ENCODE results near the gene SPATC1L.

Gene SPATC1L

DNA sequence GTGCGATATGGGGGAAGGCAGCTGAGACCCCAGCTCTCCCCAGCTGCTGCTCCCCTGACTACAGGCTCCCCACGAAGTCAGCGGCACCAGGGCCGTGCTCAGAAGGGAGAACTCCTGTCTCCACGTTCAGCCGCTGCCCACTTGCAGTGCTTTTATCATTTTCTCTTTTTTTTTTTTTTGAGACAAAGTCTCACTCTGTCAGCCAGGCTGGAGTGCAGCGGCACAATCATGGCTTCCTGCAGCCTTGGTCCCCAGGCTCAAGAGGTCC is 27.9 kb downstream of the SPATC1L start:
- H3K27me3 ChIP-seq (ENCODE audit: low read depth, low read length), result no peaks in the 10 kb centered on the region
- no peak overlapping the region for H3K27ac ChIP-seq (ENCODE audit: low read length)
- H3K4me1 ChIP-seq (ENCODE audit: control insufficient read depth in 1 of 2, insufficient read depth in 2 of 2, low read length in 2 of 2), result peaks cover 0 to 6% of the 10 kb centered on the region in 2 donors
- H3K9me3 ChIP-seq (ENCODE audit: control insufficient read depth in 1 of 2, low read length in 2 of 2), result no peaks in the 10 kb centered on the region
- no peak overlapping the region for H3K4me3 ChIP-seq (ENCODE audit: low read depth in 1 of 2, low read length in 2 of 2)
- H3K36me3 ChIP-seq (ENCODE audit: control insufficient read depth in 1 of 2, insufficient read depth in 2 of 2, low read length in 2 of 2), result no peaks in the 10 kb centered on the region

- Histone ChIP-seq H3K4me1 (ENCODE audit: control insufficient read depth in 1 of 2, insufficient read depth in 2 of 2, low read length in 2 of 2) (peaks cover 0 to 6% of the 10 kb centered on the region in 2 donors), H3K4me3 (ENCODE audit: low read depth in 1 of 2, low read length in 2 of 2) (no peak within 1 kb of the TSS), H3K27ac (ENCODE audit: low read length) (no peak within 1 kb of the TSS), H3K9me3 (ENCODE audit: control insufficient read depth in 1 of 2, low read length in 2 of 2) (no peaks in the 10 kb centered on the region), H3K27me3 (ENCODE audit: low read depth, low read length) (no peaks in the 10 kb centered on the region), H3K36me3 (ENCODE audit: control insufficient read depth in 1 of 2, insufficient read depth in 2 of 2, low read length in 2 of 2) (no peaks in the 10 kb centered on the region)
Measured at GRCh38 chr21:46155514-46156377, 28.5 kb downstream of the SPATC1L start, which contains the start of gene FTCD. TSS of gene FTCD (minus strand) at chr21:46155579. CDS start at chr21:46155523, 56 bp downstream.

DNA sequence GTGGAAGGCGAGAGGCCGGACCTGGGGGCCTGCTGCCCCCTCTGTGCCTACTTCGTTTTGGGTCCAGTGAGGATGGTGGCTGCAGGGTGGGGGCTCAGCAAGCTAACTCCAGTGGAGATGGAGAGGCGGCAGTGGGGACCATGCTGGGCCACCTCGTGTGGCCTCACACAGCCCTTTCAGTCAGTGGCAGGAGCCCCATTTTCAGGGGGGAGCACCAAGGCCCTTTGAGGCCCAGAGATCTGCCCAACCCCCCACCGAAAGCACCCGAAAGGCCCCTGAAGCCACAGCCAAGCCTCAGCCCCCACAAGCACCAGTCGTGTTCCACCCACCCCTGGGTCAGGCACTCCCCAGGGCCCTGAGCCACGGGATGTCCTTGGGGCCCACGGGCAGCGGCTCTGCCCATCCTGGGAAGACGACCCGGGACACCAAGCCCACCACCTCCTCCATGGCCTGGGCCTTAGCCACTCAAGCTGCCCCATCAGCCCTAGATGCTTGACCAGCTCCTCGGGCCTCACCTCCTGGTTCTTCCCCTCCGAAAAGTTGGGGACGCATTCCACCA is 29.2 kb downstream of the SPATC1L start:
- no peaks in the 10 kb centered on the region for H3K36me3 ChIP-seq (ENCODE audit: control insufficient read depth in 1 of 2, insufficient read depth in 2 of 2, low read length in 2 of 2)
- H3K9me3 ChIP-seq (ENCODE audit: control insufficient read depth in 1 of 2, low read length in 2 of 2), result no peaks in the 10 kb centered on the region
- peaks cover 0 to 6% of the 10 kb centered on the region in 2 donors for H3K4me1 ChIP-seq (ENCODE audit: control insufficient read depth in 1 of 2, insufficient read depth in 2 of 2, low read length in 2 of 2)
- H3K27ac ChIP-seq (ENCODE audit: low read length), result no peak overlapping the region
- H3K4me3 ChIP-seq (ENCODE audit: low read depth in 1 of 2, low read length in 2 of 2), result no peak overlapping the region
- H3K27me3 ChIP-seq (ENCODE audit: low read depth, low read length), result no peaks in the 10 kb centered on the region

- H3K27ac ChIP-seq (ENCODE audit: low read length), result no peak overlapping the region
- no peaks in the 10 kb centered on the region for H3K9me3 ChIP-seq (ENCODE audit: control insufficient read depth in 1 of 2, low read length in 2 of 2)
- peaks cover 0 to 6% of the 10 kb centered on the region in 2 donors for H3K4me1 ChIP-seq (ENCODE audit: control insufficient read depth in 1 of 2, insufficient read depth in 2 of 2, low read length in 2 of 2)
- no peaks in the 10 kb centered on the region for H3K27me3 ChIP-seq (ENCODE audit: low read depth, low read length)
- no peak overlapping the region for H3K4me3 ChIP-seq (ENCODE audit: low read depth in 1 of 2, low read length in 2 of 2)
- no peaks in the 10 kb centered on the region for H3K36me3 ChIP-seq (ENCODE audit: control insufficient read depth in 1 of 2, insufficient read depth in 2 of 2, low read length in 2 of 2)
Measured at GRCh38 chr21:46154155-46154954, 29.9 kb downstream of the SPATC1L start.

DNA sequence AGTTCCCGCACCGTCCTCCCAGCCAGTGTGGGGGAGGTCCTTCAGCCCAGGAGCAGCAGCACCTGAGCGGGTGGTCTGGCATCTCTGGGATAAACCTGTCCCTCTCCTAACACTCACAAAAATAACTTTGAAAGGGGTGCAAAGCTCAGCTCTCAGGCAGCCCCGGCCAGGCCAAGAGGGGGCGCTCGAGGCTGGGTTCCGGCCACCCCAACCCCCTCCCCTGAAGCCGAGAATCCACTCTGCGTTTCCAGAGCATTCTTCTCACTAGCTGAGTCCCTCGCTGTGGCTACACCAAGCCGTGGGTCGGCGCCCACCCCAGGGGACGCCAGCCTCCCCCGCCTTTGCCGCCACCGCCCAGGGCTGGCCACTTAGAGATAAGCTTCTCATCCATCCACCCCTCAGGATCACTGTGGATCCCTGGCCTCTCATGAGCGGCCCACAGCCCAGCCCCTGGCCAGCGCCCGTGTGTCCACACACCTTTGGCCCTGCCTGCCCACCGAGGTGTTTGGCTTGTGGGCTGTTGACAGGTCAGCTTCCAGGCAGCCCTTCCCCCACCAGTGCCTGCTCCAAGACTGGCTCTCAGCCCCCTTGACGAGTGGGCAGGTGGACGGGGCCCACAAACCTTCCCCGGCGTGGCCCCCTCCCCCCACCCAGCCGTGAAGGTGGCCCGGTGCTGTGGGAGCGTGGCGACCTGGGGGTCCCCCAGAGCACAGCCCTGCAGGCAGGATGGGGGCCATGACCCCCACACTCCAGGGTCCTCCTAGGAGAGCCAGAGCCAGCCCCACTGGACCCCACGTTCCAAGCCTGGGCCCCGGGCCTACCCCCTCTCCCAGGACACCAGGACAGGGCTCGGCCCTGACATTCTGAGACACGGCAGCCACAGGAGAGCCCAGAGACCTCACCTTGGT is 30.8 kb downstream of the SPATC1L start:
- Histone ChIP-seq H3K4me3 (ENCODE audit: low read depth in 1 of 2, low read length in 2 of 2) (no peak overlapping the region), H3K4me1 (ENCODE audit: control insufficient read depth in 1 of 2, insufficient read depth in 2 of 2, low read length in 2 of 2) (peaks cover 0 to 6% of the 10 kb centered on the region in 2 donors), H3K27ac (ENCODE audit: low read length) (no peak overlapping the region)

GRCh38 chr21:46152927-46153246 is 31.4 kb downstream of the SPATC1L start:
- Histone ChIP-seq H3K9me3 (ENCODE audit: control insufficient read depth in 1 of 2, low read length in 2 of 2) (no peaks in the 10 kb centered on the region), H3K36me3 (ENCODE audit: control insufficient read depth in 1 of 2, insufficient read depth in 2 of 2, low read length in 2 of 2) (no peaks in the 10 kb centered on the region), H3K27ac (ENCODE audit: low read length) (no peak overlapping the region), H3K4me1 (ENCODE audit: control insufficient read depth in 1 of 2, insufficient read depth in 2 of 2, low read length in 2 of 2) (peaks cover 0 to 6% of the 10 kb centered on the region in 2 donors), H3K27me3 (ENCODE audit: low read depth, low read length) (no peaks in the 10 kb centered on the region), H3K4me3 (ENCODE audit: low read depth in 1 of 2, low read length in 2 of 2) (no peak overlapping the region)

More for the DNA sequence above, 30.8 kb downstream of the SPATC1L start:
- no peaks in the 10 kb centered on the region for H3K9me3 ChIP-seq (ENCODE audit: control insufficient read depth in 1 of 2, low read length in 2 of 2)
- no peaks in the 10 kb centered on the region for H3K36me3 ChIP-seq (ENCODE audit: control insufficient read depth in 1 of 2, insufficient read depth in 2 of 2, low read length in 2 of 2)
- H3K27me3 ChIP-seq (ENCODE audit: low read depth, low read length), result no peaks in the 10 kb centered on the region

- Histone ChIP-seq H3K9me3 (ENCODE audit: control insufficient read depth in 1 of 2, low read length in 2 of 2) (no peaks in the 10 kb centered on the region), H3K27me3 (ENCODE audit: low read depth, low read length) (no peaks in the 10 kb centered on the region), H3K4me1 (ENCODE audit: control insufficient read depth in 1 of 2, insufficient read depth in 2 of 2, low read length in 2 of 2) (peaks cover 0 to 6% of the 10 kb centered on the region in 2 donors), H3K27ac (ENCODE audit: low read length) (no peak overlapping the region), H3K36me3 (ENCODE audit: control insufficient read depth in 1 of 2, insufficient read depth in 2 of 2, low read length in 2 of 2) (no peaks in the 10 kb centered on the region), H3K4me3 (ENCODE audit: low read depth in 1 of 2, low read length in 2 of 2) (no peak overlapping the region)
Measured at GRCh38 chr21:46151989-46152926, 32.0 kb downstream of the SPATC1L start.

DNA sequence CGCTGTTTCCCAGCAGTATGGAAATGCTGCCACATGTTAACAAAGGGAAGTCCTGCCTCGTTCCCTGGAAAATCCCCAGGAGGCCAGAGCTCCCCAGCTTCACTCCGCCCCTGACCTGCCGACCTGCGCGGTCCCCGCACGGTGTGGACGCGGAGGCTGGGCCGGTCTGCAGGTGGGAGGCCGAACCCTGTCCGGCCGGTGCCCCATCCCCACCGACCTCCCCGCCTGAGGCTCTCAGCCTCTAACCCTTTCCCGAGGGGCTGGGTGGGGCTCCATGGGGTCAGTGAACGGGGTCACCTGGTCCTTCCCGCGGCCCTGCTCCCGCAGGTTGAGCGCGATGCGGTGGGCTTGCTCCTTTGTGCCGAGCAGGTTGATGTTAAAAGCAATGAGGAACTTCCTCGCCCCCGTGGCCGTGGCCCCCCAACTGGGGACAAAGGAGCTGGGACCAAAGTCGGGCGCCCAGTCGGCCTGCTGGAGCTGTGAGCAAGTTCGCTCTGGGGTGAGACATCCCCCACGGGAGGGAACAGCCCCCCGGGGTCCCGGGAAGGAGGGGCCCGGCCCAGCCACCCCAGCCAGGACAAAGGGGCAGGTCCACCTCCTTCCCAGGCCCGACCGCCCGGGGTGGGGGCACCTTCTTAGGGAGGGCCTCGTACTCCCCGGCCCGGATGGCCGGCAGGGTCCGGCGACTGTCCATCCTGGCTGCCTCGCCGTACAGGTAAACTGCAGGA is 32.8 kb downstream of the SPATC1L start:
- no peaks in the 10 kb centered on the region for H3K9me3 ChIP-seq (ENCODE audit: control insufficient read depth in 1 of 2, low read length in 2 of 2)
- no peak overlapping the region for H3K4me3 ChIP-seq (ENCODE audit: low read depth in 1 of 2, low read length in 2 of 2)
- H3K36me3 ChIP-seq (ENCODE audit: control insufficient read depth in 1 of 2, insufficient read depth in 2 of 2, low read length in 2 of 2), result no peaks in the 10 kb centered on the region
- H3K27ac ChIP-seq (ENCODE audit: low read length), result no peak overlapping the region
- no peaks in the 10 kb centered on the region for H3K27me3 ChIP-seq (ENCODE audit: low read depth, low read length)
- H3K4me1 ChIP-seq (ENCODE audit: control insufficient read depth in 1 of 2, insufficient read depth in 2 of 2, low read length in 2 of 2), result peaks cover 0 to 6% of the 10 kb centered on the region in 2 donors

GRCh38 chr21:46150491-46151121 is 33.7 kb downstream of the SPATC1L start:
- no peaks in the 10 kb centered on the region for H3K9me3 ChIP-seq (ENCODE audit: control insufficient read depth in 1 of 2, low read length in 2 of 2)
- peaks cover 0 to 6% of the 10 kb centered on the region in 2 donors for H3K4me1 ChIP-seq (ENCODE audit: control insufficient read depth in 1 of 2, insufficient read depth in 2 of 2, low read length in 2 of 2)
- H3K27ac ChIP-seq (ENCODE audit: low read length), result no peak overlapping the region
- H3K27me3 ChIP-seq (ENCODE audit: low read depth, low read length), result no peaks in the 10 kb centered on the region
- no peak overlapping the region for H3K4me3 ChIP-seq (ENCODE audit: low read depth in 1 of 2, low read length in 2 of 2)
- no peaks in the 10 kb centered on the region for H3K36me3 ChIP-seq (ENCODE audit: control insufficient read depth in 1 of 2, insufficient read depth in 2 of 2, low read length in 2 of 2)

Measured in muscle layer of duodenum (tissue), 2 donors.